Stimulated activated naive B cell treated with anti-CD40 and anti-IgM and Interleukin-4, amounts not matched to agents 10 μg/mL and 1 μg/mL and 100 μg/mL, for 72 hours (primary cell): ENCODE data around the gene KIF6.
"Not testable (repeated sequence)": the region's sequence is repeated elsewhere in the genome, so short reads cannot be mapped to it uniquely, and the experiment has no call there.

Source experiments
- ATAC-seq, 2 donors: fragments of 150-1000 bp; cut with Tn5 transposase; replicated peaks; 2 replicates each; pipeline ENCODE4 v1.10.0; 2021; ENCODE audit warnings: moderate library complexity in 1 of 2
- DNase-seq: peaks from one replicate; pipeline ENCODE4 v3.0.0; 2021
- H3K27ac Mint-ChIP-seq: one replicate; pipeline ENCODE4 v1.8.0; 2022; ENCODE audit warnings: mild to moderate bottlenecking, mixed read lengths
- H3K27me3 Mint-ChIP-seq, 2 donors: one replicate each; pipeline ENCODE4 v1.8.0; 2022; ENCODE audit warnings: mixed read lengths in 2 of 2
- H3K36me3 Mint-ChIP-seq, 2 donors: one replicate each; pipeline ENCODE4 v1.8.0; 2022; ENCODE audit warnings: mixed read lengths in 2 of 2, mild to moderate bottlenecking in 1 of 2
- H3K4me1 Mint-ChIP-seq, 2 donors: one replicate each; pipeline ENCODE4 v1.8.0; 2022; ENCODE audit warnings: mixed read lengths in 2 of 2, mild to moderate bottlenecking in 1 of 2
- H3K4me3 Mint-ChIP-seq, 2 donors: one replicate each; pipeline ENCODE4 v1.8.0; 2022; ENCODE audit warnings: mild to moderate bottlenecking in 2 of 2, mixed read lengths in 2 of 2, moderate library complexity in 1 of 2
- H3K9me3 Mint-ChIP-seq, 2 donors: one replicate each; pipeline ENCODE4 v1.8.0; 2022; ENCODE audit warnings: mixed read lengths in 2 of 2, mild to moderate bottlenecking in 1 of 2

Gene KIF6

DNA sequence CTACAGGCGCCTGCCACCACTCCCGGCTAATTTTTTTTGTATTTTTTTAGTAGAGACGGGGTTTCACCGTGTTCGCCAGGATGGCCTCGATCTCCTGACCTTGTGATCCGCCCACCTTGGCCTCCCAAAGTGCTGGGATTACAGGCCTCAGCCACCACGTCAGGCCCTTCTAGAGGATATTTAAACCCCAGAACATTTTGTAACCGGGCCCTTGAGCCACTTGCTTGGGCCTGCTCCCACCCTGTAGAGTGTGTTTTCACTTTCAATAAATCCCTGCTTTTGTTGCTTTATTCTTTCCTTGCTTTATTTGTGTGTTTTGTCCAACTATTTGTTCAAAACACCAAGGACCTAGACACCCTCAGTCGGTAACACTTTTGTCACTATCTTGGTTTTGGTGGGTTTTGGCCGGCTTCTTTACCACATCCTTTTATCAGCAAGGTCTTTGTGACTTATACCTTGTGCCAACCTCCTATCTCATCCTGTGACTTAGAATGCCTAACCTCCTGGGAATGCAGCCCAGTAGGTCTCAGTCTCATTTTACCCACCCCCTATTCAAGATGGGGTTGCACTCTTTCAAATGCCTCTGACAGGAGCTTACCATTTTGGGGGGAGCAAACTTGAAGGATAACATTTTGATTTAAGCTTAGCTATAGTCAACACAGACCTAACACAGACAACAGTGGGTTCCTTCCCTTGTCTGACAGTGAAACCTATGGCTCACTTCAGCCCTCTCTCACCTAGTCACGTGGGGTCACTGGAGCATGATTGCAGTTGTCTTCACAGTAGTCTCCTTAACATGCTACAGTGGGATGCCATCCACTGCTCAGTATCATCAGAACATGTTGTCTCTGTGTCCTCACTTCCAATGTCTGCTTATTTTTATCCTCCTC is 27.9 kb upstream of the KIF6 start:
- no peak overlapping the region for H3K27ac Mint-ChIP-seq
- no peak for DNase-seq
- no peaks in the 10 kb centered on the region for H3K4me1 Mint-ChIP-seq
- no peaks in the 10 kb centered on the region for H3K36me3 Mint-ChIP-seq
- peaks cover 14 to 18% of the 10 kb centered on the region in 2 donors for H3K27me3 Mint-ChIP-seq
- peak; percentile 25 to 48 for ATAC-seq
- H3K9me3 Mint-ChIP-seq = peaks cover 3 to 4% of the 10 kb centered on the region in 2 donors
- no peak overlapping the region for H3K4me3 Mint-ChIP-seq

DNA sequence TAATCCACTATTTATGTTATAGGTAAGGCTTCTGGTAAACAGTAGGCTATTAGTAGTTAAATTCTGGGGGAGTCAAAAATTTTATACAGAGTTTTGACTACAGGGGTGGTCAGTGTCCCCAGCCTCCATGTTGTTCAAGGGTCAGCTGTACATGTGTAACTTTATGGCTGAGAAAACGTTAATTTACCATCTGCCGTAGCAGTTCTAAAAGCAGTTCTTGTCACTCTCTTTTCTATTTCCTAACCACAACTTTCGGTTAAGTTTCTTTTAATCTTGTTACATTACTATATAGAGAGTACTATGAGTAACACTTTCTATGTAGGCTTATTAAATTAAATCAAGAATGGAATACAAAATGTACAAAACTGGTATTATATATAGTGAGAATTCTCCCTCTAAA is 21.6 kb upstream of the KIF6 start:
- Mint-ChIP-seq H3K27ac (no peak overlapping the region), H3K27me3 (peaks cover 11 to 14% of the 10 kb centered on the region in 2 donors), H3K36me3 (no peaks in the 10 kb centered on the region), H3K9me3 (peaks cover 0 to 6% of the 10 kb centered on the region in 2 donors), H3K4me3 (no peak overlapping the region), H3K4me1 (no peaks in the 10 kb centered on the region)
- ATAC-seq (no peak), DNase-seq (no peak)

DNA sequence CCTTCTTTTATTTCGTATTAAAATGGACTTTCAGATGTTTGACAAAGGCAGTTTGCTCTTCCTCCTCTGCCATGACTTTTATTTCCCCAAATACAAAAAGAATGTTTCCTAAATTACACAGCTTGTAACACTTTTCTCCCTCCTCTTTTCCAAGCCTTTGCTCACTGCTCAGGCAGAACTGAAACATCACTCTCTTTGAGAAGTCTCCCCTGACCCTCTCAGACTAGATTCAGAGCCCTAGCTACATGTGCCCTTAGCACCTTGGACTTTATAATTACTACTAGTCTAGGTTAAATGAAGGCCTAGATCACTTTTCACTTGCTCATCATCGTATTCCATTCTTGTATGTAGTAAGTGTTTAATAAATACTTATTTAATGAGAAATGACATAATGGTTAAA is 8.5 kb upstream of the KIF6 start:
- Mint-ChIP-seq H3K36me3 (no peaks in the 10 kb centered on the region), H3K27me3 (peaks cover 27 to 40% of the 10 kb centered on the region in 2 donors), H3K4me3 (no peak overlapping the region), H3K9me3 (peaks cover 4 to 7% of the 10 kb centered on the region in 2 donors), H3K27ac (no peak overlapping the region), H3K4me1 (no peaks in the 10 kb centered on the region)
- DNase-seq (no peak), ATAC-seq (no peak)

DNA sequence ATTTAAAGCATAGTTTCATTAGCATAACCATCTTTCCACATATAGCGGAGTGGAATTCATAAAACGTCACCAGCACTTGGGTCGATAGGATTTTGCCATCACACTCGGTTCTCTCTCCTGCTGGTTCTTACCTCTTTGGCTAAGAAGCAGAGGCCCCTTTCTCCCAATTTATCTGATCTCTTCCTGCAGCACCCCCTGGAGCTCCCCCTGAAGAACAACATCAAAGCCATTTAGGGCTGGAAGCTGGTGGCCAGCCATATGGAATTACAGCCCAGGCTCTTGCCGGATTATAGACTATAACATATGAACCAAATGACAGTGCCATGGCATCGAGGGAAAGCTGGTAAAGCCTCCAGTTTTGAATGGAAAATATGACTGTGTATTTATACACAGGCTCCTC is 6.4 kb upstream of the KIF6 start:
- Mint-ChIP-seq H3K36me3 (no peaks in the 10 kb centered on the region), H3K27me3 (peaks cover 22 to 29% of the 10 kb centered on the region in 2 donors), H3K4me1 (no peaks in the 10 kb centered on the region), H3K9me3 (no peaks in the 10 kb centered on the region), H3K4me3 (no peak overlapping the region), H3K27ac (no peak overlapping the region)
- DNase-seq (no peak), ATAC-seq (no peak)

DNA sequence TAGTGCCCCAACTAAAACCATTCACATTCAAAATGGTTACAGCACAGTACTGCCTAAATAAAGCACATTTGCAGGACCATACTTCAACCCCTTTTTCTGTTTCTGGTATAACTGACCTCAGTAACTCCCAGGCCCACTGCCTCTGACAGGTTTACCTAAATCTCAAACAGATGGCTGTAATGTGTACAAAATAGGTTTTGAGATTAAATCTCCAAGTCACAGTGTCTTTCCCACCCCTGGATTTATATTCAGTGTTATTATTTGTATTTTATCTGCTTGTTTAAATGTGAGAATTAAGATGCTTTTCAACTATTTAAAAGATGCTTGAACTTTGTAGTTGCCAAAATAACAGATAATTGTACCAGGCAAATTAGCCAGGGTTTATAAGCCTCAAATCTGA is 4.7 kb upstream of the KIF6 start:
- no peak for DNase-seq
- H3K4me1 Mint-ChIP-seq = peaks cover 2 to 10% of the 10 kb centered on the region in 2 donors
- H3K9me3 Mint-ChIP-seq = no peaks in the 10 kb centered on the region
- no peak overlapping the region for H3K4me3 Mint-ChIP-seq
- no peak for ATAC-seq
- no peaks in the 10 kb centered on the region for H3K36me3 Mint-ChIP-seq
- H3K27me3 Mint-ChIP-seq = peaks cover 28 to 35% of the 10 kb centered on the region in 2 donors
- no peak overlapping the region for H3K27ac Mint-ChIP-seq

DNA sequence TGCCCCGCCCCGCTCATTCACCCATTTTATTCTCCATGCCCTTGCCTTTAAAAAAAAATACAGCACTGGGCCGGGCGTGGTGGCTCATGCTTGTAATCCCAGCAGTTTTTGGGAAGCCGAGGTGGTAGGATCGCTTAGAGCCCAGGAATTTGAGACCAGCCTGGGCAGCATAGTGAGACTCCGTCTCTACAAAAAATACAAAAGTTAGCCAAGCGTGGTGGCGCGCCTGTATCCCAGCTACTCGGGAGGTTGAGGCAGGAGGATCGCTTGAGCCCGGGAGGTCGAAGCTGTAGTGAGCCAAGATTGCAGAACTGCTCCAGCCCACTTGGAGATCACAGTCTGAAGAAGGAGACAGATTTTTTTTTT is 407 bp upstream of the KIF6 start:
- no peak for ATAC-seq
- no peak for DNase-seq
- H3K27ac Mint-ChIP-seq = no peak overlapping the region
- peaks cover 4 to 15% of the 10 kb centered on the region in 2 donors for H3K4me1 Mint-ChIP-seq
- H3K9me3 Mint-ChIP-seq = no peaks in the 10 kb centered on the region
- H3K4me3 Mint-ChIP-seq = peak overlapping the region; percentile 94 to 99
- H3K27me3 Mint-ChIP-seq = peaks cover 10 to 17% of the 10 kb centered on the region in 2 donors
- no peaks in the 10 kb centered on the region for H3K36me3 Mint-ChIP-seq

DNA sequence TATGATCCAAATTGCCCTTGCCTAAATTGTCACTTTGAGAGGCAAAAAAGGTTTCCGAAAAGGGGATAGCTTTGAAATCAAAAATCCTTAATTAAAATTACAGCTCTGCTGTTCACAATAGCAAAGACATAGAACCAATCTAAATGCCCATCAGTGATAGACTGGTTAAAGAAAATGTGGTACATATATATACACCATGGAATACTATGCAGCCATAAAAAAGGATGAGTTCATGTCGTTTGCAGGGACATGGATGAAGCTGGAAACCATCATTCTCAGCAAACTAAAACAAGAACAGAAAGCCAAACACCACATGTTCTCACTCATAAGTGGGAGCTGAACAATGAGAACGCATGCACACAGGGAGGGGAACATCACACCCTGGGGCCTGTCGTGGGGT is 1.9 kb downstream of the KIF6 start:
- not testable (repeated sequence) for H3K9me3 Mint-ChIP-seq, H3K4me3 Mint-ChIP-seq, H3K36me3 Mint-ChIP-seq, ATAC-seq, H3K27ac Mint-ChIP-seq, DNase-seq
- H3K4me1 Mint-ChIP-seq = peaks cover 4 to 15% of the 10 kb centered on the region in 2 donors
- H3K27me3 Mint-ChIP-seq = peaks cover 10 to 17% of the 10 kb centered on the region in 2 donors

DNA sequence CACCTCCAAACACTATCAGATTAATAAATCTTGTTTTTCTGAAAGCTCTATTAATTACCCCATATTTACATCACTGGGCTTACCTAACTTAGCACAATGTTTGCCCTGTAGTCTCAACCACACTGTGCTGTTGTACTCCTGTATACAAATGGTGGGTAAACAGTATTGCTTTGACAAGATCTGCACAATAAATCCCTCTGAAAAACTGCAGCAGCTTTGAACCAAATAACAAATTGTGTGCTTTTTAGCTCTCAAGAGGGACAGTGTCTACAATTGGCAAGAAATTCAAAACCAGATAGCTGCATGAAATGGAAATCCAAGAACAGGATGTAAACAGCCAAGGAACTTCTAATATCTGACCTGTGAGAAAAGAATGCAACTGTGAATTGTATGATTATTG is 10.4 kb downstream of the KIF6 start:
- peaks cover 0 to 22% of the 10 kb centered on the region in 2 donors for H3K27me3 Mint-ChIP-seq
- ATAC-seq = no peak
- H3K27ac Mint-ChIP-seq = no peak overlapping the region
- H3K9me3 Mint-ChIP-seq = no peaks in the 10 kb centered on the region
- H3K4me3 Mint-ChIP-seq = no peak overlapping the region
- DNase-seq = no peak
- no peaks in the 10 kb centered on the region for H3K4me1 Mint-ChIP-seq
- no peaks in the 10 kb centered on the region for H3K36me3 Mint-ChIP-seq

DNA sequence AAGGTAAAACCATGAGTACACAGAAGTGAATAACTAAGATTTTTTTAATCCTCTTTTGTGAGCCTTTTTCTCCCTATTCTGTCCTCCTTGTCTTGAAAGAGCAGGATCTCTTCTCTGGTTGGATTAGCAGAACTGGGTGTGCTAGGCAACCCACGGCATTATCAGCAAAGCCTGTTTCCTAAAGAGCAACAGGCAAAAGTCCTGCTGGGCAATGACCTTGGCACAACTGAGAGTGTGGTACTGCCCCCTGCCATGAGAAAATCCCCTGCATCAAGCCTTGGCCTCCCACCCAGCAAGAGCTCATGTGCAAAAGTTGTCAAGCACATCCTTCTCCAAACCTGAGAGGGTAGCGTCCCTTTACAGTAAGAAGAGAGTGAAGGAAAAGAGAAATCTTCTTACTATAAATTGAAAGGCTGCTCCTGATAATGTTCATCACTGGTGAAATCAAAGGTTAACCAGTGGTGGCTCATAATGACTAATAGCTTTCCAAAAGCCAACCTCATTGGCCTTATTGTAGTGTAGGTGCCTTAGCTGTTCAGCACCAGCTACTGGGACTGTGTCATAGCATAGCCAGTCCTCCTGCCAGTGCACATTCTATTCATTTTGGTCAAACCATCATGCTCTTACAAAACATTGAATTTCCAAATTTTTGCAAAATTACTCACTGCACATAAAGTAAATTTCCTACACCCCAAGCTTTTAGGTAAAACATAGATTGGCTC is 17.1 kb downstream of the KIF6 start:
- Mint-ChIP-seq H3K36me3 (no peaks in the 10 kb centered on the region), H3K27me3 (peaks cover 5 to 20% of the 10 kb centered on the region in 2 donors), H3K9me3 (no peaks in the 10 kb centered on the region), H3K4me3 (no peak overlapping the region), H3K27ac (no peak overlapping the region), H3K4me1 (no peaks in the 10 kb centered on the region)
- DNase-seq (no peak), ATAC-seq (peak in 1 of 2 donors; percentile 59)

DNA sequence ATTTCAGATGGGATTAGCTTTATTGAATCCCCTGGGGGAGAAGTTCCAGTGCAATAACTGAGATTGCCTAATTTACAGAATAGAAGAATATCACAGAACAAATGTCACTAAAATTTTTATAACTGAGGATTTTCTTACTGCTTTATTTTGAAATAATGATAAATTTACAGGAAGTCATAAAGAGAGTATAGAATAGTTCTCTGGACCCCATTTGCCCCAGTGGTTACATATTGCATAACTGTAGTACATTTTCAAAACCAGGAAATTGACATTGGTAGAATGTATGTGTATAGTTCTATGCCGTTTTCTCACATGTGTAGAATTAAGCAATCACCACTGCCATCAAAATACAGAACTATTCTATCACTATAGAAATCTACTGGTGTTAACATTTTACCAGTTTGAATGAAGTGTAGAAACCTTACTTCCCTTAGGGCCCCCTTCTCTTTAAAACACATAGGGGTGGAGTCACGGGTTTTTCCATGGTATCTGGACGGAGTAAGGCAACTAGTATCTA is 18.3 kb downstream of the KIF6 start:
- no peak for ATAC-seq
- Mint-ChIP-seq H3K4me3 (no peak overlapping the region), H3K27ac (no peak overlapping the region), H3K9me3 (no peaks in the 10 kb centered on the region), H3K4me1 (no peaks in the 10 kb centered on the region), H3K27me3 (peaks cover 5 to 17% of the 10 kb centered on the region in 2 donors), H3K36me3 (no peaks in the 10 kb centered on the region)
- no peak for DNase-seq

DNA sequence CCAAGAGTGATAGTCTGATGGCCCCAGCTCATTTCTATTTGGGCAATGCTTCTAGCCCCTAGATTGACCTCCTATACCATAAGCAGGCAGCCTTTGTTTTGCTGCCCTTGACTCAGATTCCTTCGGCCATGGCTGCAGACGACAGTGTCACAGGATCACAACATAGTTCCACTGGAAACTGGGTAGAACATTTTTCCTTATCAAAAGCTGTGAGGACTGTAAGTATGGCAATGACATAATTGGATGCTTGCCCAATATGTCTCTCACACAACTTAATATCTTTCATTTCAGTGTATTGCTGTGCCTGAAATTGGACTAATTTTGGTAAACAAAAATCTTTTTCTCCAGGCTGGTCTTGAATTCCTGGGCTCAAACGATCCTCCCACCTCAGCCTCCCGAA is 22.9 kb downstream of the KIF6 start:
- no peak overlapping the region for H3K4me3 Mint-ChIP-seq
- ATAC-seq (no peak), DNase-seq (no peak)
- H3K27me3 Mint-ChIP-seq = peaks cover 7 to 8% of the 10 kb centered on the region in 2 donors
- H3K9me3 Mint-ChIP-seq = no peaks in the 10 kb centered on the region
- no peak overlapping the region for H3K27ac Mint-ChIP-seq
- H3K36me3 Mint-ChIP-seq = no peaks in the 10 kb centered on the region
- peaks cover 5 to 12% of the 10 kb centered on the region in 2 donors for H3K4me1 Mint-ChIP-seq

DNA sequence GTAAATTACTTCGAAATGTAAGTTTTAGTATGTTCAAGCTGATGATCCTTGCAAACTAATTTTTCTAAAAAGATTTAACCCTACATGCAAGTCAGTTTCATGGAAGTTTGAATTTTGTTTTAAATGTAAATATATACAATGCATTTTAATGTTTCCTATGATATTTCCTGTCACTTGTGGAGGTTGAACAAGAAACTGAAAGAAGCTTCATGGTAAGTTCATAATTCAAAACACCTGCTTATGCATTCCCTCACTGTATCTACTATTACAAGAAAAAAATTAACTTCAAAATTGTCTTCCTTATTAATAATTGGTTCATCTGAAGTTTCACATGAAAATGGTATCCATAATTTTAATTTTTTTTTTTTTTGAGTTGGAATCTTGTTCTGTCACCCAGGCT is 24.8 kb downstream of the KIF6 start:
- ATAC-seq (no peak), DNase-seq (no peak)
- Mint-ChIP-seq H3K36me3 (no peaks in the 10 kb centered on the region), H3K9me3 (peaks cover 3 to 4% of the 10 kb centered on the region in 2 donors), H3K4me3 (no peak overlapping the region), H3K27ac (no peak overlapping the region), H3K4me1 (peaks cover 15 to 24% of the 10 kb centered on the region in 2 donors), H3K27me3 (peaks cover 7 to 8% of the 10 kb centered on the region in 2 donors)

DNA sequence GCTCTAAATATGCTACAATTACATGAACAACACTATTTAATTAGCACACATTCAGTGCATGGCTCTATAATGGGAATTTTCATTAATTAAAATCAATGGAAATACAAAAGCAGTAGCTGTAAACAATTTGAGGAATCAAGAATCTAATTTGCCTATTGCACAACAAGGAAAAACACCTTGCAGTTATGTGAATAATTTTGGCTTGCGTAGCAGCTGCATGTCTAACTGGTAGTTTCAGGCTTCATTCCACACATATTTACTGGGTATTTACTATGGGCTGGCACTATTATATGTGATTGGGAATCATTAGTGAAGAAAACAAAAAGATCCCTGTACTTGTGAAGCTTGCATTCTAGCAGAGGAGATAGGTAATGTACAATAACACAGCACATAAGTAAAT is 26.4 kb downstream of the KIF6 start:
- Mint-ChIP-seq H3K27me3 (peaks cover 11 to 16% of the 10 kb centered on the region in 2 donors), H3K4me1 (peaks cover 18 to 33% of the 10 kb centered on the region in 2 donors), H3K9me3 (peaks cover 6 to 8% of the 10 kb centered on the region in 2 donors), H3K27ac (peak overlapping the region; percentile 26), H3K4me3 (no peak overlapping the region), H3K36me3 (no peaks in the 10 kb centered on the region)
- ATAC-seq (no peak), DNase-seq (no peak)

DNA sequence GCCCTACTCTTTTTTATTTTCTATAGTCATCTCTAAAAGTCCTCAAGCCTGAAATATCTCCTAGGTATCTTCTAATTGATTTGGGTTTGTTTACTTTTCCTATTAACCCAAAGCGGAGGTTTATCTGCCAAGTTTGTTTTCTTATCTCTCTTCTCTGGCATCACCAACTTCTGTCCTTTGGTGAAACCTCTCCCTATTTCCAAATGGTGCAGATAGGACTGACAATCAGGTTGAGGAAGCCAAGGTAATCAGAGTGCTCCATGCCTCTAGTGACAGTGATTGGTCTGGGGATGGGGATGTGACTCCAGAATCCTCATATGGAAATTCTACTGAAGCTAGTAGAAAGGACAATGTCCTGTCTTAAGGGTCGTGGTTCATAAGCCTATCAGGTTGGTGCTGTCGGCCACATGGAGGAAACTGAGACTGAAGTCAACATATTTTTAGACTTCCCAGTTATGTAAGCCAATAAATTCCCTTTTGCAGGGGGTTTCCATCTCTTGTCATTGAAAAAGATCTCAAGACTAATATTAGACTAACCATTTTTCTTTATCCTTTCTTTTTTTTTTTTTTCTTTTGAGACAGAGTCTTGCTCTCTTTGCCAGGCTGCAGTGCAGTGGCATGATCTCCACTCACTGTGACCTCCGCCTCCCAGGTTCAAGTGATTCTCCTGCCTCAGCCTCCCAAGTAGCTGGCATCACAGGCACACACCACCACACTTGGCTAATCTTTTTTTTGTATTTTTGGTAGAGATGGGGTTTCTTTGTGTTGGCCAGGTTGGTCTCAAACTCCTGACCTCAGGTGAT is 28.0 kb downstream of the KIF6 start:
- no peak for DNase-seq
- H3K4me3 Mint-ChIP-seq = no peak overlapping the region
- ATAC-seq = peak; percentile 46 to 48
- no peaks in the 10 kb centered on the region for H3K36me3 Mint-ChIP-seq
- H3K9me3 Mint-ChIP-seq = peaks cover 8% of the 10 kb centered on the region in 2 donors
- peaks cover 13 to 25% of the 10 kb centered on the region in 2 donors for H3K27me3 Mint-ChIP-seq
- H3K27ac Mint-ChIP-seq = peak overlapping the region; percentile 89
- peaks cover 18 to 37% of the 10 kb centered on the region in 2 donors for H3K4me1 Mint-ChIP-seq
